IMR-90 (cell line): ENCODE measurements around the gene DUS2.

Experiments
- CTCF ChIP-seq: conservative IDR thresholded peaks from 2 replicates; pipeline ENCODE4 v1.5.1; 2012; ENCODE audit warnings: mild to moderate bottlenecking, low read depth, low read length, improper control_type of control experiment
- MAZ ChIP-seq: IDR thresholded peaks from 2 replicates; pipeline ENCODE4 v1.6.1; 2012; ENCODE audit warnings: low read depth, mild to moderate bottlenecking, low read length, improper control_type of control experiment, moderate library complexity, borderline replicate concordance
- POLR2A ChIP-seq: IDR thresholded peaks from 2 replicates; pipeline ENCODE4 v1.6.1; 2012; ENCODE audit warnings: mild to moderate bottlenecking, low read depth, low read length
- RAD21 ChIP-seq: IDR thresholded peaks from 2 replicates; pipeline ENCODE4 v1.6.1; 2012; ENCODE audit warnings: low read length, improper control_type of control experiment
- USF2 ChIP-seq: fragments of 150-350 bp; IDR thresholded peaks from 2 replicates; pipeline ENCODE4 v1.6.1; 2017; ENCODE audit warnings: mild to moderate bottlenecking, antibody characterized with exemption, low read length, low read depth

- TF ChIP-seq POLR2A (no peak), CTCF (no peak), RAD21 (no peak), MAZ (no peak), USF2 (no peak)
Measured at GRCh38 chr16:68078701-68079375, 55.8 kb downstream of the DUS2 start.
